RCC 7860 (cell line): ENCODE data around the gene RAPGEF2.
A peak's percentile ranks its signal among the peaks of the same experiment; 100 is the strongest.
"Not testable (repeated sequence)": the region's sequence is repeated elsewhere in the genome, so short reads cannot be mapped to it uniquely, and the experiment has no call there.

Source experiments
- DNase-seq: peaks from one replicate; pipeline ENCODE4 v3.0.0-alpha.2; 2015; ENCODE audit warnings: low spot score
- FAIRE-seq: peaks from 2 replicates; lab custom pipeline; 2012; peaks lifted over from hg19 to GRCh38; lab: Jason Lieb, UNC

RAPGEF2 gene

GRCh38 chr4:159158985-159159384 is 56.1 kb downstream of the RAPGEF2 start:
- FAIRE-seq (no peak), DNase-seq (no peak)

DNA sequence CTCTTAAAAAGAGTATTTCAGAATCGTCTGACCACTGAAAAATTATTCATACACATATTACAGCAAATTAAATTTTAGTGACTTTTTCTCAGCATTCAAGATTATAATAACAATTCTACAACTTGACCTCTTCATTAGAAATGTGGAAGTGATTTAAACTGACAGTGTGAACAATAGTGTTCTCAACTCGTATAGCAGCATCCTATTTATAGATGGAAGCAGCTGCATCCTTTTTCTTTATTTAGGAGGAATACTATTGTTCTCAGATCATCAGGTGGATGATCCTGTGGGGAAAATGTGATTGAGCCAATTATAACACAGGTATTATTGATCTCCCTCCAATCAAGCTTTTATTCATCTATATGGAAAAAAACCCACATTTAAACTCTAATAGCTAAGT is 56.7 kb downstream of the RAPGEF2 start:
- DNase-seq (no peak), FAIRE-seq (no peak)

- DNase-seq = no peak
- no peak for FAIRE-seq
Measured at GRCh38 chr4:159160242-159160641, 57.4 kb downstream of the RAPGEF2 start.

DNA sequence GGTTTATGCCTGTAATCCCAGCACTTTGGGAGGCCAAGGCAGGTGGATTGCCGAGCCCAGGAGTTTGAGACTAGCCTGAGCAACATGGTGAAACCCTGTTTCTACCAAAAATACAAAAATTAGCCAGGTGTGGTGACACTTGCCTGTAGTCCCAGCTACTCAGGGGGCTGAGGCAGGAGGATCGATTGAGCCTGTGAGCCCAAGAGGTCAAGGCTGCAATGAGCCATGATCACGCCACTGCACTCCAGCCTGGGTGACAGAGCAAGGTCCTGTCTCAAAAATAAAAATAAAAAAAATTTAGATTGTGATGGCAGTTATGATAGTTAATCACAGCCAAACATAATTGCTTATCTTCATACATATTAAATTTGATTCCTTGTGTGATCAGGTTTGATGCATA is 58.6 kb downstream of the RAPGEF2 start:
- DNase-seq, FAIRE-seq: not testable (repeated sequence)

DNA sequence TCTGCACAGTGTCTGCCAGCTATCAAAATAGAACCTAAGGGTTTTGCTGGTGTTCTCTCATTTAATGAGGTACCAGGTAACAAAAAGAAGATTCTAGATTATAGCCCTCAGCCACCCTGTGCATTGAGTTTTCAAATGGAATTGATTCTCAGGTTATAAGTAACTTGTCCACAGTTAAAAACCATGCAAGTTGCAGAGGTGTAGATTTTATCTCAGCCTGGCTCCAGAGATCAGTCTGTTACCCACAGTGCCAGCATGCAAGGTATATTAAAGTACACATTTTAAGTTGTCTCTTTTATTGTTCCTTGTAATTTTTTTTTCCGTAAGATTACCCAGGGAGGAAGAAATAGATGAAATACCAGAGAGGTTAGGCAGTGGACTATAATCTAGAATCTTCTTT is 59.7 kb downstream of the RAPGEF2 start:
- DNase-seq (no peak), FAIRE-seq (no peak)

GRCh38 chr4:159163521-159163920 is 60.6 kb downstream of the RAPGEF2 start:
- no peak for FAIRE-seq
- no peak for DNase-seq

DNA sequence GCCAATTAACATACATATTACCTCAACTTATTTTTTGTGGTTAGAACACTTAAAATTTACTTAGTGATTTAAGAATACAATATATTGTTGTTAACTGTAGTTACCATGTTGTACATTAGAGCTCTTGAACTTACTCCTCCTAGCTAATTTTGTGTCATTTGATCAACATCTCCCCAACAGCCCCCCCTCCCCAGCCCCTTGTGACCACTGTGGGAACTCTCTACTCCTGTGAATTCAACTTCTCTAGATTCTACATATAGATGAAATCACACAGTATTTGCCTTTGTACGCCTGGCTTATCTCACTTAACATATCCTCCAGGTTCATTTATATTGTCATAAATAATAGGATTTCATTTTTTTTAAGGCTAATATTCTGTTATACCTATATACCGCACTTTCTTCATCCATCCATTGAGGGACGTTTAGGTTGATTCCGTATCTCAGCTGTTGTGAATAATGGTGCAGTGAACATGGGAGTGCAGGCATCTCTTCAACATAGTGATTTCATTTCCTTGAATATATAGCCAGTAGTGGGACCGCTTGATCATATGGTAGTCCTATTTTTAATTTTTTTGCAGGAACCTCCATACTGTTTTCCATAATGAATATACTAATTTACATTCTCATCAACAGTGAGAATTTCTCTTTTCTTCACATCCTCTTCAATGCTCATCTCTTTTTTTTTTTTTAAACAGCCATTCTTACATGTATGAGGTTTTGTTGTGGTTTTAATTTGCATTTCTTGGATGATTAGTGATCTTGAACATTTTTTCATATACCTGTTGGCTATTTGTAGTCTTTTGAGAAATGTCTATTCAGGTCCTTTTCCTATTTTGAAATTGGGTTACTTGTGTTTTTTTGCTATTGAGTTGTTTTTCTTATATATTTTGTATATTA is 66.8 kb downstream of the RAPGEF2 start:
- FAIRE-seq (no peak), DNase-seq (no peak)

GRCh38 chr4:159171287-159171686 is 68.4 kb downstream of the RAPGEF2 start:
- DNase-seq (peak; percentile 10), FAIRE-seq (no peak)

GRCh38 chr4:159173886-159174285 is 71.0 kb downstream of the RAPGEF2 start:
- no peak for DNase-seq
- no peak for FAIRE-seq

DNA sequence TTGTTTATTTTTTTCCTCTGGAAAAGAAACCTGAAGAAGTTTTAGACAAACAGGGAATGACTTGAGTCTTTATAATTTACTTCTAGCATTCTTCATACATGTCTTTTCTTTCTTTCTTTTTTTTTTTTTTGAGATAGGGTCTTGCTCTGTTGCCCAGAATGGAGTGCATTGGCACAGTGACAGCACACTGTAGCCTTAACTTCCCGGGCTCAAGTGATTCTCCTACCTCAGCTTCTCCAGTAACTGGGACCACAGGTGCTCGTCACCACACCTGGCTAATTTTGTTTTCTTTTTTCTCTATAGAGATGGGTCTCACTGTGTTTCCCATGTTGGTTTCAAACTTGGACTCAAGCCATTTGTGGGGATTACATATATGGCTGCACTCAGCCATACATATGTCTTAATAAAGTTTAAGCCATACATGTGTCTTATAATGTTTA is 71.8 kb downstream of the RAPGEF2 start:
- DNase-seq (no peak), FAIRE-seq (no peak)

DNA sequence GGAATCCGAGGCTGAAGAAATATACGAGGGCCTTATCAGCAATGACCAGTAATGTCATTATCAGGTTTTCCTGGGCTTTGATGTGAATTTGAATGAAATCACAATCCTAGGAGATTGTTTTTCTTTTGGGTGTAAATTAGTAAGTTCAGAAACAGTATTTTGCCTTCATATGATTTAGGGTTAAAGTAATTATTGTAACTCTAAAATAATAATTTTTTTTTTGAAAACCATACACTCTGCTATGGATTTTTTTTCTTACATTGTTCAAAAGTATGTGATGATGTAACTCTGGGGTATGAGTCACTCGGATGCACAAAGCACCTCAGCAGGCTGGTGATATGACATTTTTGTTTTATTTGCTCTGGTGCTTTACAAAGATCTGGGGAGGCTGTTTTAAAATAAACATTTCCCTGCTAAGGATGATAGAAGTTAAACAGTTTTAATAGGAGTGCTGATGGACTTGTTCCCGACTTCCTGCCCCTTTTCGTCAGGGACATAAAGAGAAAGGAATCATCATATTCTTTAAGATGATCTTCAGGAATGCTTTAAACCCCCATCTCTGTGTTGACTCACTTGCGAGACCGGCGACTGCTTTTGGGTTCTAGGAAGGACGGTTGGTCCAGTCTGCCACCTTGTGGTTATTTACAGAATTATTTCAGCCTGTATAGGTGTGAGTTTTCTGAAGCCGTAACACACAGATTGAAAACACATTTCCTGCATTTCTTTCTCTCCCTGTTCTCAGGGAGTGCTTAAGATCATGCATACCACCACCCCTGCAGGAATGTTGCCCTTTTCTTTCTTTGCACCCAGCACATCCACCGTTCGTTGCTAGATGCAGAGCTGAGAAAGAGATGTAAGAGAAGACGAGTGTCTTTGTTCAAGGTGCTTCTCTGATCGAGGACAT is 72.5 kb downstream of the RAPGEF2 start:
- DNase-seq (peak; percentile 78), FAIRE-seq (peak; percentile 80)

- no peak for FAIRE-seq
- no peak for DNase-seq
Measured at GRCh38 chr4:159175989-159176375, 73.1 kb downstream of the RAPGEF2 start.

- FAIRE-seq (no peak), DNase-seq (no peak)
Measured at GRCh38 chr4:159177265-159178150, 74.6 kb downstream of the RAPGEF2 start.

GRCh38 chr4:159178151-159178546 is 75.3 kb downstream of the RAPGEF2 start:
- no peak for DNase-seq
- FAIRE-seq = no peak

DNA sequence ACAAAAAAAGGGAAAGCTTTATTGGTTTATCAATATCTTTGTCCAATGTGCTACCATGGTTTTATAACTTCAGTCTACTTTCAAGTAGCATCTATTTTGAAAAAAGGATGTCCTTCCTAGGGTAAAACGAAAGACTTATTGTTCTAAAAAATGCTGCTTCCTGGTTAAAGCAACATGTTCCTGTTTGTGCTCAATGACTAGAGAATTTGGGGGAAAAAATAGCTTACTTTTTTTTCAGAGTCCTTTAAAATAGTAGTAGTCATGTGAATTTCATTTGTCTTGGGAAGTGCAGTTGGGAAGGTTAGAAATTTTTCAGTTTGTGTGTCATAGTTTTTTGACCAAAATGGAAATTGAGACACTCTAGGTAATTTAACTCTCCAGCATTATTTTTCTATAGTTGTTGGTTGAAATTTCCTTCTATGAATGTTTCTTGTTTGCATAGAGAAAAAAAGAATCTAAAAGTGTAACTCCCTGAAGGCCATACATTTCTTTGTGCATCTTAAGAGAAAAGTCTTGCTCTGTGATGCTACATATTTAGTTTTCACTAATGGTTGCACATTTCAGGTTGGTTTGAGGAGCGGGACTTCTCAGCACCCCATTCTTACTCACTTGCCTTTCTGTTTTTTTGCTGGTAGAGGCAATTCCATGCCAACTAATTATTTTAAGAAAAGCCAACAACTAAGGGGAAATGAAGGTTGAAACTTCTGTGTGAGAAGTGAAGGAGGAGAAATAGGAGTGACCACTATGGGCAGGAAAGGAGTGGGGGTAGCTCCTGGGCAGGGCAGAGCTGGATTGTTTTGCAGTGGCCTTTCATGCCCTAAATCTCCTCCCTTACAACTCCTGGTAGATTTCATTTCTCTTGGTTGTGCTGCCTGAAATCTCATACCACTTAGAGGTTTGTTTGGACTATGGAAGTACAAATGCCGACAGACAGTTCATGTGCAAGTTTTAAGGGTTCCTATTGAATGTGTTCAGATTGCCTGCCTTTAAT is 76.4 kb downstream of the RAPGEF2 start:
- FAIRE-seq = no peak
- no peak for DNase-seq

DNA sequence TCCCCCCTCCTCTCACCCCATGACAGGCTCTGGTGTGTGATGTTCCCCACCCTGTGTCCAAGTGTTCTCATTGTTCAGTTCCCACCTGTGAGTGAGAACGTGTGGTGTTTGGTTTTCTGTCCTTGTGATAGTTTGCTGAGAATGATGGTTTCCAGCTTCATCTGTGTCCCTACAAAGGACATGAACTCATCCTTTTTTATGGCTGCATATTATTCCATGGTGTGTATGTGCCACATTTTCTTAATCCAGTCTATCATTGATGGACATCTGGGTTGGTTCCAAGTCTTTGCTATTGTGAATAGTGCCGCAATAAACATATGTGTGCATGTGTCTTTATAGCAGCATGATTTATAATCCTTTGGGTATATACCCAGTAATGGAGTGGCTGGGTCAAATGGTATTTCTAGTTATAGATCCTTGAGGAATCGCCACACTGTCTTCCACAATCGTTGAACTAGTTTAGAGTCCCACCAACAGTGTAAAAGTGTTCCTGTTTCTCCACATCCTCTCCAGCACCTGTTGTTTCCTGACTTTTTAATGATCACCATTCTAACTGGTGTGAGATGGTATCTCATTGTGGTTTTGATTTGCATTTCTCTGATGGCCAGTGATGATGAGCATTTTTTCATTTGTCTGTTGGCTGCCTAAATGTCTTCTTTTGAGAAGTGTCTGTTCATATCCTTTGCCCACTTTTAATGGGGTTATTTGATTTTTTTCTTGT is 81.2 kb downstream of the RAPGEF2 start:
- not testable (repeated sequence) for FAIRE-seq, DNase-seq

DNA sequence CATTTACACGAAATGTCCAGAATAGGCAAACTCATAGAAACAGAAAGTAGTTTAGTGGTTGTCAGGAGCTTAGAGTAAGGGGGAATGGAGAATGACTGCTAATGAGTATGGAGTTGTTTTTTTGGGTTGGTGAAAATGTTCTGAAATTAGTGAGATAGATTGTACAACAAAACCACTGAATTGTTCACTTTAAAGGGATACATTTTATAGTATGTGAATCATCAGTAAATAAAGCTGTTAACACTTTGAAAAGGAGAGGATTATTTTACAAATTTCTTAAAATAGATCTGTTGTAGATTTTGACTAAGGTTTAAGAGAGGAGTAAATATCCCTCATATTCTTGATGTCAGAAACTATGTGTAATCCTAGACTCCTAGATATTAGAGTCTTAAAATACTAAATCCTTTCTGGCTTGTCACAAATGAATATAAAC is 82.7 kb downstream of the RAPGEF2 start:
- FAIRE-seq = no peak

DNA sequence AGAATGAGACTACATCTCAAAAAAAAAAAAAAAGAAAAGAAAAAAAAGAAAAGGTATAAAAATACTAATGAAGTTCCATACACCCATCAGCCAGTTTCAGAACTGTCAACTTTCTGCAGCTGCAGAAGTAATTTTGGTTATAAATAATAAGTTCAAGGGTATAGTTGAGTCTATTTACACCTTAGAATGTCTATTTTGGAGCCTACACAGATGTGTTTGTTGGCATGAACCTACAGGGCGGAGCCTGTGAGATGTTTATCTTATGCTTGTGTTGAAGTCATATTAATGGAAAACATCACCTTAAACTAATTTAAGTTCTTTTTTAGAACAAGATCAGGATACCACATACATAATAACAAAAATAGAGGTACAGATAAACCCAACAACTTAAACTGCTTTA is 85.8 kb downstream of the RAPGEF2 start:
- DNase-seq = no peak
- no peak for FAIRE-seq

More for the DNA sequence above, 82.7 kb downstream of the RAPGEF2 start:
- no peak for DNase-seq

DNA sequence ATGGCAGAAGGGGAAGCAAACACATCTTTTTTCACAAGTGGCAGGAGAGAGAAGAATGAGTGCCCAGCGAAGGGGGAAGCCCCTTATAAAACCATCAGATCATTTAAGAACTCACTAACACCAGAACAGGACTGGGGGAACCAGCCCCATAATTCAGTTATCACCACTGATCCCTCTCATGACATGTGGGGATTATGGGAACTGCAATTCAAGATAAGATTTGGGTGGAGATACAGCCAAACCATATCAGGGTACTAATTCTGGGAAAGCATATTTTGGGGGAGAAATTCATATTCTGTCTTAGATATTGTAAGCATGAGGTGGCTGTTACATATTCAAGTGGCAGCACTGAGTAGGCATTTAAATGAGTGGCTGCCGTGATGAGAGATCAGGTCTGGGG is 87.8 kb downstream of the RAPGEF2 start:
- DNase-seq = no peak
- no peak for FAIRE-seq
